Caco-2 (cell line): ENCODE data around the gene PAXX. TPM values are rescaled to one million over a fixed set of nuclear protein-coding genes. Genes with fewer than 3 reads are reported as not detected.

Source experiments
- BruUV-seq: library from RNA; stranded (reverse); fragments of 400-500 nt; replicated peaks from 2 replicates; lab custom pipeline; 2021; lab: Mats Ljungman, UMichigan
- CTCF ChIA-PET: fragments of 300-600 bp; sonication (Branson Sonifier 250); formaldehyde crosslinking; loops from one replicate; lab custom pipeline; 2022; ENCODE audit warnings: antibody characterized with exemption; lab: Charles Lee
- POLR2A ChIA-PET: fragments of 300-600 bp; sonication (Branson Sonifier 250); formaldehyde crosslinking; loops from one replicate; lab custom pipeline; 2022; ENCODE audit warnings: antibody characterized with exemption; lab: Charles Lee
- DNase-seq, 2 experiments: peaks; one replicate each; pipeline versions ENCODE4 v3.0.0 to v3.0.0-alpha.2; 2020 to 2022
- H3K27me3 ChIP-seq: replicated peaks from 2 replicates; pipeline ENCODE4 v1.6.0; 2011; ENCODE audit warnings: low read length; ENCODE audit not compliant: control insufficient read depth, insufficient read depth
- H3K36me3 ChIP-seq: 2 replicates; pipeline ENCODE4 v1.5.1; 2011; ENCODE audit warnings: low read length; ENCODE audit not compliant: control insufficient read depth, insufficient read depth
- H3K4me1 ChIP-seq: fragments of 250-450 bp; sonication (Bioruptor Pico); 2 replicates; pipeline ENCODE4 v1.5.1; 2020; ENCODE audit warnings: mild to moderate bottlenecking
- H3K4me3 ChIP-seq: 2 replicates; pipeline ENCODE4 v1.5.1; 2011; ENCODE audit warnings: low read depth, mild to moderate bottlenecking, control low read depth, low read length
- H3K9me3 ChIP-seq: fragments of 250-450 bp; sonication (Bioruptor Pico); 2 replicates; pipeline ENCODE4 v1.5.1; 2020; ENCODE audit warnings: mild to moderate bottlenecking, moderate library complexity
- H3K27ac Mint-ChIP-seq: one replicate; pipeline ENCODE4 v1.8.0; 2022; ENCODE audit warnings: mixed read lengths; ENCODE audit not compliant: unreplicated experiment
- H3K27me3 Mint-ChIP-seq: one replicate; pipeline ENCODE4 v1.8.0; 2022; ENCODE audit warnings: mixed read lengths; ENCODE audit not compliant: insufficient read depth, unreplicated experiment
- H3K36me3 Mint-ChIP-seq: one replicate; pipeline ENCODE4 v1.8.0; 2022; ENCODE audit warnings: mild to moderate bottlenecking, mixed read lengths; ENCODE audit not compliant: insufficient read depth, unreplicated experiment
- H3K4me1 Mint-ChIP-seq: one replicate; pipeline ENCODE4 v1.8.0; 2022; ENCODE audit warnings: low read depth, mixed read lengths; ENCODE audit not compliant: unreplicated experiment
- H3K4me3 Mint-ChIP-seq: one replicate; pipeline ENCODE4 v1.8.0; 2022; ENCODE audit warnings: mild to moderate bottlenecking, moderate library complexity, mixed read lengths; ENCODE audit not compliant: unreplicated experiment
- H3K9me3 Mint-ChIP-seq: one replicate; pipeline ENCODE4 v1.8.0; 2022; ENCODE audit warnings: mixed read lengths; ENCODE audit not compliant: unreplicated experiment
- intact Hi-C: fragments of 100-400 bp; cut with micrococcal nuclease; formaldehyde crosslinking; loops from one replicate; pipeline ENCODE4 v1.10.0; 2022; ENCODE audit not compliant: unreplicated experiment
- total RNA-seq: library from RNA; stranded (reverse); gene quantifications from 2 replicates; pipeline ENCODE4 v1.2.3, GENCODE V29; 2022
- TF ChIP-seq, protein P1 (sequence below), 2 experiments: fragments of 200-600 bp in 1 of 2; IDR thresholded peaks; 1 replicate in 1 of 2; 2 replicates in 1 of 2; pipeline versions ENCODE4 v1.5.1 to v1.8.0; 2011 to 2022; ENCODE audit warnings: antibody characterized with exemption in 1 of 2, control low read depth in 1 of 2, inconsistent platforms in 1 of 2, low read depth in 1 of 2, low read length in 1 of 2, mild to moderate bottlenecking in 1 of 2, moderate library complexity in 1 of 2; ENCODE audit not compliant: insufficient read depth in 1 of 2, severe bottlenecking in 1 of 2, unreplicated experiment in 1 of 2

The PAXX gene
- total RNA-seq, 1 experiment from 2014 or later, result 66.2 TPM

DNA sequence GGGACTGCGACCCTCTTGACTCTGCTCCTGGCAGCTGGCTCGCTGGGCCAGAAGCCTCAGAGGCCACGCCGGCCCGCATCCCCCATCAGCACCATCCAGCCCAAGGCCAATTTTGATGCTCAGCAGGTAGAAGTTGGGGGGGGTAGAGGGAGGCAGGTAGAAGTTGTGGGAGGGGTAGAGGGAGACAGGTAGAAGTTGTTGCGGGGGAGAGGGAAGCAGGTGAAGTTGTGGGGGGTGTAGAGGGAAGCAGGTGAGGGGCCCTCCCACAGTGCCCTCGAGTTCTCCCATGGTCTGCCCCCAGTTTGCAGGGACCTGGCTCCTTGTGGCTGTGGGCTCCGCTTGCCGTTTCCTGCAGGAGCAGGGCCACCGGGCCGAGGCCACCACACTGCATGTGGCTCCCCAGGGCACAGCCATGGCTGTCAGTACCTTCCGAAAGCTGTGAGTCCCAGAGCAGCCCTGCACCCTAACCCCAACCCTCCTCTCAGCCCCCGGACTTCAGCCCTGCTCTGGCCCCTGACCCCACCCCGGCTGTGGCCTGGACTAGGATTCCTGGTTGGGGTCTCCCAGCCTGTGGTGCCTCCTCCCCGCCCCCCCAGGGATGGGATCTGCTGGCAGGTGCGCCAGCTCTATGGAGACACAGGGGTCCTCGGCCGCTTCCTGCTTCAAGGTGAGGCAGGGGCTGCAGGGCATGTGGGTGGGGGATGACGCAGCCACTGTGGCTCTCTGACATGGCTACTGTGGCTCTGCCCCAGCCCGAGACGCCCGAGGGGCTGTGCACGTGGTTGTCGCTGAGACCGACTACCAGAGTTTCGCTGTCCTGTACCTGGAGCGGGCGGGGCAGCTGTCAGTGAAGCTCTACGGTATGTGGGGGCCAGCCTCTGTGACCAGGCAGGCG lies 46.6 kb upstream of the PAXX start:
- Histone ChIP-seq H3K4me1 (peaks cover 48% of the 10 kb centered on the region), H3K36me3 (no peaks in the 10 kb centered on the region), H3K4me3 (no peak overlapping the region), H3K9me3 (no peaks in the 10 kb centered on the region), H3K27me3 (no peaks in the 10 kb centered on the region)
- H3K27ac Mint-ChIP-seq, result peak overlapping the region; percentile 39
- no TSS peak for BruUV-seq
- ChIA-PET CTCF (interaction anchor here (0.6 kb wide), 1 partner anchor 10 kb away, joined by 3 read pairs; no protein-coding TSS in a partner anchor), POLR2A (no interaction called here)
- H3K4me1 Mint-ChIP-seq, result no peaks in the 10 kb centered on the region
- no peak for DNase-seq
- peak overlapping the region; percentile 71 for H3K4me3 Mint-ChIP-seq
- H3K36me3 Mint-ChIP-seq, result peaks cover 57% of the 10 kb centered on the region
- no peaks in the 10 kb centered on the region for H3K9me3 Mint-ChIP-seq
- H3K27me3 Mint-ChIP-seq, result no peaks in the 10 kb centered on the region
- intact Hi-C loops, result loop anchor here (5.0 to 10.0 kb wide), 2 partner anchors 101 to 158 kb away; partner anchors contain the start of genes AJM1 and PHPT1
- TF ChIP-seq, protein P1, sequence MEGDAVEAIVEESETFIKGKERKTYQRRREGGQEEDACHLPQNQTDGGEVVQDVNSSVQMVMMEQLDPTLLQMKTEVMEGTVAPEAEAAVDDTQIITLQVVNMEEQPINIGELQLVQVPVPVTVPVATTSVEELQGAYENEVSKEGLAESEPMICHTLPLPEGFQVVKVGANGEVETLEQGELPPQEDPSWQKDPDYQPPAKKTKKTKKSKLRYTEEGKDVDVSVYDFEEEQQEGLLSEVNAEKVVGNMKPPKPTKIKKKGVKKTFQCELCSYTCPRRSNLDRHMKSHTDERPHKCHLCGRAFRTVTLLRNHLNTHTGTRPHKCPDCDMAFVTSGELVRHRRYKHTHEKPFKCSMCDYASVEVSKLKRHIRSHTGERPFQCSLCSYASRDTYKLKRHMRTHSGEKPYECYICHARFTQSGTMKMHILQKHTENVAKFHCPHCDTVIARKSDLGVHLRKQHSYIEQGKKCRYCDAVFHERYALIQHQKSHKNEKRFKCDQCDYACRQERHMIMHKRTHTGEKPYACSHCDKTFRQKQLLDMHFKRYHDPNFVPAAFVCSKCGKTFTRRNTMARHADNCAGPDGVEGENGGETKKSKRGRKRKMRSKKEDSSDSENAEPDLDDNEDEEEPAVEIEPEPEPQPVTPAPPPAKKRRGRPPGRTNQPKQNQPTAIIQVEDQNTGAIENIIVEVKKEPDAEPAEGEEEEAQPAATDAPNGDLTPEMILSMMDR (IDR thresholded peaks at IDR 0.05; ENCODE audit: insufficient read depth in 1 of 2, low read depth in 1 of 2, low read length in 1 of 2, severe bottlenecking in 1 of 2, unreplicated experiment in 1 of 2), result no peak

DNA sequence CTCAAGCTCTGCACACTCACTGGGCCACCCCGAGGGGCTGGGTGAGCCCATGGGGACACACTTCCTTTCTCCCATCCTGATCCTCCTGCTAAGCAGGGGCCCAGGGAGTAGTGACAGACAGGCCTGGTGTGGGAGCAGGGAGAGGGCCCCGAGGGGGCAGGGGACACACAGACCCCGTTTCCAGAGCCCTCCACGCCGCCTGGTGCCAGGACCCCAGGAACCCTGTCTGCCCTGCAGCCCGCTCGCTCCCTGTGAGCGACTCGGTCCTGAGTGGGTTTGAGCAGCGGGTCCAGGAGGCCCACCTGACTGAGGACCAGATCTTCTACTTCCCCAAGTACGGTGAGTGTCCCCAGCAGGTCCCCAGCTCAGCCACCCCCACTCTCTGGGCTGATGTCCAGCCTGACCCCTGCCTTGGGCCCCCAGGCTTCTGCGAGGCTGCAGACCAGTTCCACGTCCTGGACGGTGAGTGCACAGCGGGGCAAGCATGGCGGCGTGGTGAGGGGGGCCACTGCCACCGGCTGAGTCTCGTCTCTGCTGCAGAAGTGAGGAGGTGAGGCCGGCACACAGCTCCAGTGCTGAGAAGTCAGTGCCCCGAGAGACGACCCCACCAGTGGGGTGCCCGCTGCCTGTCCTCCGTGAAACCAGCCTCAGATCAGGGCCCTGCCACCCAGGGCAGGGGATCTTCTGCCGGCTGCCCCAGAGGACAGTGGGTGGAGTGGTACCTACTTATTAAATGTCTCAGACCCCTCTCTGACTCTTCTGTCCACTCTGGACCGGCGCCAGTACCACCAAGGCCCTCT lies 45.8 kb upstream of the PAXX start:
- Mint-ChIP-seq H3K4me1 (no peaks in the 10 kb centered on the region), H3K9me3 (no peaks in the 10 kb centered on the region), H3K27me3 (no peaks in the 10 kb centered on the region), H3K27ac (no peak overlapping the region), H3K36me3 (peaks cover 49% of the 10 kb centered on the region), H3K4me3 (no peak overlapping the region)
- H3K27me3 ChIP-seq, result no peaks in the 10 kb centered on the region
- no peaks in the 10 kb centered on the region for H3K9me3 ChIP-seq
- intact Hi-C loops, result loop anchor here (5.0 to 10.0 kb wide), 2 partner anchors 102 to 159 kb away; partner anchors contain the start of genes AJM1 and PHPT1
- TF ChIP-seq, protein P1 (IDR thresholded peaks at IDR 0.05; ENCODE audit: insufficient read depth in 1 of 2, low read depth in 1 of 2, low read length in 1 of 2, severe bottlenecking in 1 of 2, unreplicated experiment in 1 of 2), result no peak
- ChIA-PET CTCF (interaction anchor here (0.6 to 1.2 kb wide), 2 partner anchors 51 to 82 kb away, joined by 3 to 4 read pairs; no protein-coding TSS in a partner anchor), POLR2A (no interaction called here)
- DNase-seq, result no peak
- no peaks in the 10 kb centered on the region for H3K36me3 ChIP-seq
- no peak overlapping the region for H3K4me3 ChIP-seq
- BruUV-seq, result no TSS peak
- H3K4me1 ChIP-seq, result peaks cover 53% of the 10 kb centered on the region
